Fibroblast of upper back skin (primary cell): ENCODE results near the gene POU6F2.

Source experiments
- DNase-seq: peaks from one replicate; pipeline ENCODE4 v3.0.0-alpha.2; 2013

Gene POU6F2

GRCh38 chr7:39260279-39260844, 282.7 kb downstream of the POU6F2 start:
- DNase-seq = peak; percentile 34

- DNase-seq = no peak
These were observed 284.1 kb downstream of the POU6F2 start for GRCh38 chr7:39261771-39262170.

- DNase-seq = peak; percentile 45
These were observed 288.2 kb downstream of the POU6F2 start for GRCh38 chr7:39265641-39266591.

GRCh38 chr7:39269034-39269433, 291.3 kb downstream of the POU6F2 start:
- DNase-seq = no peak

GRCh38 chr7:39270018-39270417, 292.3 kb downstream of the POU6F2 start:
- no peak for DNase-seq

- DNase-seq = peak; percentile 55
These were observed 293.7 kb downstream of the POU6F2 start for GRCh38 chr7:39271402-39271801.

GRCh38 chr7:39272111-39272510, 294.4 kb downstream of the POU6F2 start:
- DNase-seq = no peak

GRCh38 chr7:39272691-39273090, 295.0 kb downstream of the POU6F2 start:
- no peak for DNase-seq

- no peak for DNase-seq
These were observed 302.6 kb downstream of the POU6F2 start for GRCh38 chr7:39280337-39280736.

- DNase-seq = peak; percentile 31
These were observed 307.5 kb downstream of the POU6F2 start for GRCh38 chr7:39285256-39285655.

GRCh38 chr7:39288303-39288702, 310.6 kb downstream of the POU6F2 start:
- DNase-seq = no peak

GRCh38 chr7:39291628-39292410, 314.1 kb downstream of the POU6F2 start:
- no peak for DNase-seq

- DNase-seq = no peak
These were observed 315.5 kb downstream of the POU6F2 start for GRCh38 chr7:39293056-39293823.

- no peak for DNase-seq
These were observed 316.3 kb downstream of the POU6F2 start for GRCh38 chr7:39294022-39294421.

GRCh38 chr7:39295796-39296195, 318.1 kb downstream of the POU6F2 start:
- no peak for DNase-seq

GRCh38 chr7:39299695-39300094, 322.0 kb downstream of the POU6F2 start:
- no peak for DNase-seq

- DNase-seq = no peak
These were observed 322.6 kb downstream of the POU6F2 start for GRCh38 chr7:39300276-39300675.

- DNase-seq = no peak
These were observed 323.8 kb downstream of the POU6F2 start for GRCh38 chr7:39301543-39301942.

- DNase-seq = peak; percentile 21
These were observed 326.5 kb downstream of the POU6F2 start for GRCh38 chr7:39304178-39304577.

GRCh38 chr7:39304668-39305405, 327.1 kb downstream of the POU6F2 start:
- peak; percentile 24 for DNase-seq

- peak; percentile 84 for DNase-seq
These were observed 328.4 kb downstream of the POU6F2 start for GRCh38 chr7:39306016-39306570.

GRCh38 chr7:39310699-39311098, 333.0 kb downstream of the POU6F2 start:
- no peak for DNase-seq
